DMS53 treated with DMSO at 0.1 percent for 48 hours (cell line): ENCODE data around the gene NRBP1.
"Not testable (repeated sequence)": the region's sequence is repeated elsewhere in the genome, so short reads cannot be mapped to it uniquely, and the experiment has no call there.

ENCODE experiments used
- DNase-seq: peaks from one replicate; lab custom pipeline; 2025; ENCODE audit not compliant: unreplicated experiment; lab: John Stamatoyannopoulos, UW

Gene NRBP1

GRCh38 chr2:27421660-27422250 is 6.7 kb upstream of the NRBP1 start:
- no peak for DNase-seq

- no peak for DNase-seq
Observed at GRCh38 chr2:27422958-27423357, 5.5 kb upstream of the NRBP1 start.

GRCh38 chr2:27425039-27425438 is 3.4 kb upstream of the NRBP1 start:
- not testable (repeated sequence) for DNase-seq

GRCh38 chr2:27427863-27428212 is 593 bp upstream of the NRBP1 start:
- DNase-seq = no peak

GRCh38 chr2:27428978-27429541 is 629 bp downstream of the NRBP1 start:
- peak; percentile 60 for DNase-seq

- DNase-seq = no peak
Observed at GRCh38 chr2:27431395-27431794, 3.0 kb downstream of the NRBP1 start.

- no peak for DNase-seq
Observed at GRCh38 chr2:27435628-27436027, 7.2 kb downstream of the NRBP1 start.

GRCh38 chr2:27441226-27441926 is 12.9 kb downstream of the NRBP1 start:
- DNase-seq = no peak

- DNase-seq = peak; percentile 21
Observed at GRCh38 chr2:27441958-27442919, 13.8 kb downstream of the NRBP1 start, which contains the start of gene KRTCAP3. TSS of gene KRTCAP3 (plus strand) at chr2:27442381. CDS start at chr2:27442413, 32 bp downstream.

GRCh38 chr2:27442920-27443282 is 14.5 kb downstream of the NRBP1 start:
- no peak for DNase-seq

- no peak for DNase-seq
Observed at GRCh38 chr2:27445155-27445554, 16.7 kb downstream of the NRBP1 start.

- no peak for DNase-seq
Observed at GRCh38 chr2:27445615-27446014, 17.2 kb downstream of the NRBP1 start.

GRCh38 chr2:27446057-27446456 is 17.6 kb downstream of the NRBP1 start:
- DNase-seq = peak; percentile 14

GRCh38 chr2:27448381-27448780 is 19.9 kb downstream of the NRBP1 start:
- DNase-seq = no peak

GRCh38 chr2:27451095-27451494 is 22.7 kb downstream of the NRBP1 start:
- no peak for DNase-seq

GRCh38 chr2:27453968-27454367 is 25.5 kb downstream of the NRBP1 start:
- DNase-seq = no peak

GRCh38 chr2:27461118-27461517 is 32.7 kb downstream of the NRBP1 start:
- DNase-seq = no peak

- DNase-seq = no peak
Observed at GRCh38 chr2:27464443-27464842, 36.0 kb downstream of the NRBP1 start.

- no peak for DNase-seq
Observed at GRCh38 chr2:27471961-27472360, 43.5 kb downstream of the NRBP1 start.

- no peak for DNase-seq
Observed at GRCh38 chr2:27485496-27485895, 57.1 kb downstream of the NRBP1 start.

- DNase-seq = peak; percentile 35
Observed at GRCh38 chr2:27489118-27489497, 60.7 kb downstream of the NRBP1 start.
